Right atrium auricular region (tissue), 2 donors: ENCODE measurements around the gene CENPVL2. TPM values are rescaled to one million over a fixed set of nuclear protein-coding genes. Genes with fewer than 3 reads are reported as not detected.
"Not testable (repeated sequence)": the region's sequence is repeated elsewhere in the genome, so short reads cannot be mapped to it uniquely, and the experiment has no call there.

Experiments used
- DNase-seq: peaks from one replicate; pipeline ENCODE4 v3.0.0-alpha.2; 2019; ENCODE audit warnings: low spot score
- H3K27ac ChIP-seq, 2 donors: fragments of 200-600 bp; sonication (generic); 1 replicate in 1 of 2; 2 replicates in 1 of 2; pipeline ENCODE4 v1.5.1; 2016 to 2019
- H3K27me3 ChIP-seq, 2 donors: fragments of 200-600 bp; sonication (generic); one replicate each; pipeline versions ENCODE4 v1.5.1 to v1.6.0; 2017 to 2019
- H3K36me3 ChIP-seq: fragments of 200-600 bp; sonication (generic); one replicate; pipeline ENCODE4 v1.5.1; 2016
- H3K4me1 ChIP-seq, 2 donors: fragments of 200-600 bp; sonication (generic); one replicate each; pipeline versions ENCODE4 v1.5.1 to v1.6.0; 2017 to 2019
- H3K4me3 ChIP-seq, 2 donors: fragments of 200-600 bp; sonication (generic); 1 replicate in 1 of 2; 2 replicates in 1 of 2; pipeline ENCODE4 v1.5.1; 2017 to 2019; ENCODE audit warnings: mild to moderate bottlenecking in 1 of 2, moderate library complexity in 1 of 2
- H3K9me3 ChIP-seq, 2 donors: fragments of 200-600 bp; sonication (generic); one replicate each; pipeline ENCODE4 v1.5.1; 2019
- CTCF ChIP-seq, 2 donors: fragments of 200-600 bp; sonication (generic); IDR thresholded peaks; one replicate each; pipeline ENCODE4 v1.5.1; 2019; ENCODE audit warnings: antibody characterized with exemption in 2 of 2
- total RNA-seq, 2 donors: library from RNA; depleted of rRNA; stranded (reverse); fragments of >200 nt; gene quantifications; one replicate each; pipeline ENCODE4 v1.1.0, GENCODE V29; 2016

CENPVL2 gene
- total RNA-seq = not detected

GRCh38 chrX:51682720-51683062, at the start of gene CENPVL2:
CENPVL2 (minus strand) TSS chrX:51682831; CDS start chrX:51682831, 0 bp downstream.
- H3K4me3 ChIP-seq, H3K4me1 ChIP-seq, H3K9me3 ChIP-seq, H3K27me3 ChIP-seq, H3K36me3 ChIP-seq, DNase-seq, H3K27ac ChIP-seq: not testable (repeated sequence)

- Histone ChIP-seq H3K9me3 (no peaks in the 10 kb centered on the region), H3K36me3 (no peaks in the 10 kb centered on the region), H3K27me3 (no peaks in the 10 kb centered on the region), H3K4me1 (no peaks in the 10 kb centered on the region), H3K27ac (no peak overlapping the region), H3K4me3 (no peak overlapping the region)
- TF ChIP-seq CTCF (IDR thresholded peaks at IDR 0.05) = peak in 1 of 2 donors; percentile 19
- DNase-seq = no peak
Observed at GRCh38 chrX:51728202-51728601, 45.6 kb upstream of the CENPVL2 start.

- not testable (repeated sequence) for H3K36me3 ChIP-seq, H3K27ac ChIP-seq, H3K4me1 ChIP-seq, H3K9me3 ChIP-seq, DNase-seq, H3K27me3 ChIP-seq, H3K4me3 ChIP-seq
Observed at GRCh38 chrX:51712943-51713647, 30.5 kb upstream of the CENPVL2 start.

GRCh38 chrX:51710277-51711164, 27.9 kb upstream of the CENPVL2 start, which contains the start of gene CENPVL1:
CENPVL1 (plus strand) TSS chrX:51710512; CDS start chrX:51710512, 0 bp downstream.
- not testable (repeated sequence) for H3K9me3 ChIP-seq, H3K36me3 ChIP-seq, H3K27ac ChIP-seq, DNase-seq, H3K4me3 ChIP-seq, H3K4me1 ChIP-seq, H3K27me3 ChIP-seq

GRCh38 chrX:51697397-51697796, 14.8 kb upstream of the CENPVL2 start:
- Histone ChIP-seq H3K36me3 (no peaks in the 10 kb centered on the region), H3K27ac (no peak overlapping the region), H3K4me1 (no peaks in the 10 kb centered on the region), H3K9me3 (no peaks in the 10 kb centered on the region), H3K27me3 (no peaks in the 10 kb centered on the region), H3K4me3 (no peak overlapping the region)
- no peak for DNase-seq
- no peak for TF ChIP-seq CTCF (IDR thresholded peaks at IDR 0.05)

- Histone ChIP-seq H3K9me3 (no peaks in the 10 kb centered on the region), H3K27me3 (no peaks in the 10 kb centered on the region), H3K4me3 (no peak overlapping the region), H3K27ac (no peak overlapping the region), H3K36me3 (no peaks in the 10 kb centered on the region), H3K4me1 (no peaks in the 10 kb centered on the region)
- no peak for TF ChIP-seq CTCF (IDR thresholded peaks at IDR 0.05)
- peak; percentile 52 for DNase-seq
Observed at GRCh38 chrX:51694254-51694653, 11.6 kb upstream of the CENPVL2 start.

- H3K4me3 ChIP-seq, DNase-seq, H3K27me3 ChIP-seq, H3K9me3 ChIP-seq, H3K4me1 ChIP-seq, H3K36me3 ChIP-seq, H3K27ac ChIP-seq: not testable (repeated sequence)
Observed at GRCh38 chrX:51681808-51682719, 567 bp downstream of the CENPVL2 start.

- H3K27me3 ChIP-seq, H3K4me3 ChIP-seq, DNase-seq, H3K27ac ChIP-seq, H3K4me1 ChIP-seq, H3K36me3 ChIP-seq, H3K9me3 ChIP-seq: not testable (repeated sequence)
Observed at GRCh38 chrX:51679689-51680433, 2.8 kb downstream of the CENPVL2 start.
